ENCODE results near the gene ME1.

- TF ChIP-seq CTCF (IDR thresholded peaks at IDR 0.05) (no peak), CEBPB (IDR thresholded peaks at IDR 0.05) (no peak), NPAS2 (CRISPR knock-in tag; IDR thresholded peaks at IDR 0.05; ENCODE audit: borderline replicate concordance) (no peak), MYC (IDR thresholded peaks at IDR 0.05; ENCODE audit: borderline replicate concordance, low read length) (no peak)
These were observed 48.5 kb upstream of the ME1 start for GRCh38 chr6:83479389-83479788.
